ENCODE results near the gene ZDHHC14.

Gene ZDHHC14

DNA sequence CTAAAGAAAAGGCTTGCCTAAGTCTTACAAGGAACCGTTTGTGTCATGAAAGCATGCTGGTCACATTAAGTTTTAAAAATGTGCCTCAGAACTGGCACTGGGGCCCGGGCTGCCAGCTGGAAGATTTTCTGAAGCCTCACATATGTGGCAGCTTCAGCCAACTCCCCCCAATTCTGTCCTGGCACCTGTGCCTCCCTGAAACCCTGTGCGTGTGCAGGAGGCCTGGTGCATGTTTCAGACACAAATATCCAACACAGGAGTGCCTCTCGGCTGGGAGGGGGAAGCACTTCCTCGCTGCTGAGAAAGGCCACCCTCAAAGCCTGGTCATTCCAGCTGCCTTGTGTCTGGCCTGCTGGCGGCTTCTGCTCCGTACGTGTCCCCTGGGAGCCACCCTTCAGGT is 253.6 kb downstream of the ZDHHC14 start:
- no peak for DNase-seq

DNA sequence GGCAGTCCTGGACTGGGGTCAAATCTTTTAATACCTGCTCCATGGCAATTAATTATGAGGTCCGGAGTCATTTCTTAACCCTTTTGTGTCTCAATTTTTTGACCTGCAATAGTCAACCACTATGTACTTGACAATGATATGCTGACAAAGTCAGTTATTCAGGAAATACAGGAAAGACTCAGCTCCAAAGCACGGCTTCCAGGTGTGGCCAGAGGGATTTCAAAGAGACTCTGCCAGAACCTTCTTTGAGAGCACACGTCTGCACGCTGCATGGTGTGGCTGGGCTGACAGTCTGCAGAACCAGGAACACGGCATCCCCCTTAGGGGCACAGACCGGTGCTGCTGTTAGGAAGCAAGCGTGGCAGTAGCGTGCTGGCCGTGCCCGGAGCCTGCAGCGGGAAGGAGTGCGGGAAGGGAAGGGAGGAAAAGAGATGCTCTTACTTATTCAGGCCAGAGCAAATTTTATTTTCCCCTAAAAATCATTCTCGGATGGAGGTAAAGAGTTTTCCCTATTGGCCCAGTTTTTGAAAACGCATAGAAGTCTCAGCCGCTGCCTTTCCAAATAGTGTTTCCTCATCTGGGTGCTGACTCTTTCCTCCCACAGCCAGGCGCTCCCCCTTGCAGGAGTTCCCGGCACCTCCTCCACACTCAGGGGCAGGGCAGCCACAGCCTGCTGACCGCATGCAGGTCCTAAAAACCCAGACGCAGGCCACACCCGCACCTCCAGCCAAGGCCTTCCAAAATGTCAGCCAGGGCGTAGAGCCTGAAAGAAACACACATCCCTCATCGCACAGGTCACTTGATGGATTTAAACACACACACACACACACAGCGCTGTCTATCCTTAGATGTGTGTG is 254.6 kb downstream of the ZDHHC14 start:
- DNase-seq: no peak

- DNase-seq: no peak
Measured at GRCh38 chr6:157637516-157637915, 256.5 kb downstream of the ZDHHC14 start.

DNA sequence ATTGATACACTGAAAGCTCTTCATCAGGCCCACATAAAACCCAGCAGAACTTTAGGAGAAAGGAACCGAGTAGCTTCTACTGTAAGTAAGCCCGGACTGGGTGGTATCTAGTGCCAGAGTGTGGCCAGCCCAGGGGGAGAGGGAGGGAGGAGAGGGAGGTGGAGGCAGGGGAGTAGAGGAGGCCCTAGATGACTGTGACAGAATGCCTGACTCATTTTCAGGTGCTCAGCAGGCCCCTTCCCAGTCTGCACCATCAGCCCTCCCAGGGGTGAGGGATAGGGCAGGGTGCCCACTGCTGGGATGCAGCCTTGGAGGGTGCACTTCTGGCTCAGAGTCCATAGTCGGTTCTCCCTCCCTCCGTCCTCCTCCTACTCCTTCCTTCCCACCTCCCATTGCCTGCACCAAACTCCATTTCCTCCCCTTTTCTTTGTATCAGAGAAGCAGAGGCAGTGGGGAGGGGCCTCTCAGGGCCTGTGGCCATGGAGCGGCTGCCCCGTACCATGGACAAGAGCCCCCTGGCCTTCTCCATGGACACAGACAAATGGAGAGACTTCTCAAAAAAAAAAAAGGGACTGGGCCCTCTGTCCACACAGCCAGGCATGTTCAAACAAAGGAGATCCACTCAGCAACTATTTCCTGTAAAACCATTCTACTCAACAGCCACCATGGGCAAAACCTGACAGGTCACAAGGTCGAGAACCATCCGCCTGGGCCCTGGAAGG is 257.1 kb downstream of the ZDHHC14 start:
- no peak for DNase-seq

DNA sequence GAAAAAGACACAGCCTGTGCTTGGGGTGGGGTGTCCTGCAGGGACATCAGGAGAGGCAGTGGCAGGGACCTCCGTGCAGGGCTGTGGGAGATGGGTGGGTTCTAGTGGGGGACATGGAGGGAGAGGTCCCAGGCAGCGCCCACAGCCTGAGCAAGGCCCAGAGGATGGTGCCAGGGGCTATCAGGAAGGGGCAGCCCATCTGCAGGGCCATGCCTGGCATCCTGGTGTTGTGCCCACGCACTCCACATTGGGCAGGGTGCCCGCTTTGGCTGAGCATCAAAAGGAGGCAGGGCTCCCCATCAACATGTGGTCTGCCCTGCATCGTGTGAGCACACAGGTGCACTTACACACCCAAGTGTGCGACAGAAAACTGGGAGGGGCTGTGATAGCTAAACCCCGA is 257.8 kb downstream of the ZDHHC14 start:
- DNase-seq: no peak

- DNase-seq: no peak
Measured at GRCh38 chr6:157640746-157641451, 259.9 kb downstream of the ZDHHC14 start.

- no peak for DNase-seq
Measured at GRCh38 chr6:157641837-157642236, 260.8 kb downstream of the ZDHHC14 start.

GRCh38 chr6:157642736-157643135 is 261.7 kb downstream of the ZDHHC14 start:
- DNase-seq: no peak

GRCh38 chr6:157644043-157644810 is 263.2 kb downstream of the ZDHHC14 start:
- DNase-seq: no peak

DNA sequence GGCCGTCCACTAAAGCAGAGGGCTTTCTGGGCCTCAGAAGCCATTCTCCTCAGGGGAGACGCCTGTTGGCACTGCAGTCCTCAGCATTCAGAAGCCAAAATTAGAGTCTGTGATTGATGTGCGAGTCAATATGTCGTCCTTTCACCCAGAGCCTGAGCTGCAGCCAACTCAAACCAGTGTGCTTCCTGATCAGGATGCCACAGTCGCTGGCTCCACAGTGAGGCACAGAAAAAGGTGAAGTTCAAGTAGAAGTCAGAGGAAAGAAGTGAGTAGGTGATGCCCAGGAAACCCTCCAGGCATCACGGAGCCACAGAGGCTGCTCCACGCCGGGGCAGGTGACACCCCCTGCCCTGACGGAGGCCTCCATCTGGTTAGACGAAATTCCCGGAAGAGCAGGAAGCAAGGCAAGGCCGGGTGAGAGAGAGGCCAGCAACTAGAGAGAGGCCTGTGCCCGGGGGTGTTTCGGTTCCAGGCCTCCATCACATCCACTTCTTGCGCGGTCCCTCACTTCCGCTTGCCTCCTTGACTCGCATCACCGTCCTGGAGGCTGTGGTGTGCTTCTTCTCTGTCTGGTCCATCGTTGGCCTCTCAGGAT is 264.3 kb downstream of the ZDHHC14 start:
- DNase-seq: no peak

GRCh38 chr6:157646012-157646411 is 265.0 kb downstream of the ZDHHC14 start:
- DNase-seq: no peak

DNA sequence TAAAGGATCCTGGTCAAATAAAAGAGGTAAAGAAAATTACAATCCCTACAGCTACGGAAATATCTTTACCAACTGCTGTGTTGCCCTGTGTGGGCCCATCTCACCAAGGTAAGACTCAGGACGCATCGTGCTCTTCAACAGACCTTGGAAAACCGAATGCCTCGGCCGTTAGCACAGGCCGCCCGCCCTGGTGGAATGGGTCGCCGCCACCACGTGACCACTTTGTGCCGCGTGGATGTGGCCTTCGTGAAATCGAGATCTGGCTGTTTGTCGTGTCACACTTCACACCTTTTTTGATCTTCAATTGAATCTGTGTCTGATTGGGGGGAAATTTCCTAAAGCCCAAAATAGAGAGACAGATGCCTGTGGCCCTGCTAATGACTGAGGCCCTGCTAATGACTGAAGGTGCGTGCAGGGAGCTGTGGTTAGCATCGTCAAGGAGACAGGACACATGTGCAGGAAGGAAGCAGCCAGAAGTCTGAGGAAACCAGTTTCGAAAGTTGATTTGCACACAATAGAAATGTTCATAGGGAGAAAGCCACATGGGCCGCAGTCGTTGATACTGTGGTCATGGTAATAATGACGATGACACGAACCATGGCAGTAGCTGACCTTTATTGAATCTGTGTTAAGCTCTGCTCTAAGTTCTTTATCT is 266.4 kb downstream of the ZDHHC14 start:
- no peak for DNase-seq

DNA sequence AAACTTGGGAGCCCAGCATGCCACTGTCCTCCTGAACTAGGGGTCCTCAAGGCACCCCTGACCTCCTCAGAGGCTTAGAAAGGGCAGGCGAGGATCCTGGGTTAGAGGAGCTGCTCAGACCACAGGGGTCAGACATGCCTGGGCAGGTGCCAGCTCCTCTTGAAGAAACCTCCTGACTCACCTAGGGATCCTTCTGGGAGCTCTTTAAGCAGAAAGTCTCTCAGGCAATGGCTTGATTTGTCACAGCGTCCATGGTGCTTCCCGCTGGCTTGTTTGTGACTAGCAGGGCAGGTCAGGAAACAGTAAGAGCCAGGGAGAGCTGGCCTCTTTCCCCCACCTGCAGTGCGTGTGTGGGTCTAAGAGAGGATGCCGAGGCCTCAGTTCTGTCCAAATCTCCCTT is 267.6 kb downstream of the ZDHHC14 start:
- DNase-seq: no peak

GRCh38 chr6:157649311-157650260 is 268.6 kb downstream of the ZDHHC14 start:
- no peak for DNase-seq

- DNase-seq: peak; percentile 7
Measured at GRCh38 chr6:157650261-157650640, 269.3 kb downstream of the ZDHHC14 start.

- no peak for DNase-seq
Measured at GRCh38 chr6:157650801-157651200, 269.8 kb downstream of the ZDHHC14 start.

DNA sequence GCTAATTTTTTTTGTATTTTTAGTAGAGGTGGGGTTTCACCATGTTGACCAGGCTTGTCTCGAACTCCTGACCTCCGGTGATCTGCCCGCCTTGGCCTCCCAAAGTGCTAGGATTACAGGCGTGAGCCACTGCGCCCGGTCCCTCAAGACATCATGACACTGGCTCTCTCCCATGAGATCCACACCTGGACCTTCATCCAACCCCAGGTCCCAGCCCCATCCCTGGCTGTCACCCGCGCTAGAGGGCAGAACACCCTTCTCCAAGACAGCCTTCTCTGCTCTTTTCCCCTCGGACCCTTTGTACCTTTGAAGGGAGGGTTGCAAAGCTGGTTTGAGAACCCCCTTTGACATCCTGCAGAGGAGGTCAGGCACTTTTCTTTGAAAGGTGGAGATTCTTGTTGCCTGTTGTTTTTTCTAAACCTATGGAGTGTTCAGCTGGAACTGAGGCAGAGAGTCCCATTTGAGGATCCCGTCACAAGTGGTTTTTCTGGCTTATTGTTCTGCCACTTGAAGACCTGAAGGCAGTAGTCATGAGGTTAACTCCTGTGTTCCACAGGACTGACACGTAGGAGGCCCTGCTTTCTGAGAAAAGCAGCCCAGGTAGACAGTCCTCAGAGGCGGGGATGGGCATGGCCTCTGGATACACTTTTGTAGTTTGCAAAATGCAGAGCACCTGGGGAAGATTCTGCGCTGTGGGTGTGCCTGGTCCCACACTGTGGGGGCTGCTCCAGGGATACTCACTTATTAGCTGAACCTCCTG is 270.9 kb downstream of the ZDHHC14 start:
- no peak for DNase-seq

GRCh38 chr6:157652601-157653363 is 271.8 kb downstream of the ZDHHC14 start:
- no peak for DNase-seq

DNA sequence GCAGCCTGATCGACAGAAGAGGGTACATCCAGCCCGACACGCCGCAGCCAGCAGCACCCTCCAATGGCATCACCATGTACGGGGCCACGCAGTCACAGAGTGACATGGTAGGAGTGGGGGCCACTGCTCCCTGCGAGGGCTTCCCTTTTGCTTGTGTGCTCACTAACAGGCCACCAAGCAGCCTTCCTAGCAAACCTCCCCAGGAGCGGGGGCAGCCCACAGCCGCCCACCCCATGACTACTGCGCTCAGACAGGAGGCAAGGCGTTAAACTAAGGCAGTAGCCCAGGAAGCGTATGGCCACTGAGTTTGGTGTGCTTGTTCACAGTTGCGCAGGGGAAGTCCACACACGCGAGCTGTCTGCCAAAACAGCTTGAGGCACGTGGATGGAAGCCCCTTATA is 272.5 kb downstream of the ZDHHC14 start:
- no peak for DNase-seq
